ENCODE results near the gene KDM1A.

Gene KDM1A

GRCh38 chr1:23124259-23125026 lies 105.2 kb downstream of the KDM1A start:
- TF ChIP-seq ZNF70 (CRISPR knock-in tag; IDR thresholded peaks at IDR 0.05) (no peak), PATZ1 (CRISPR knock-in tag; IDR thresholded peaks at IDR 0.05; ENCODE audit: borderline replicate concordance) (no peak), ZNF565 (CRISPR knock-in tag; conservative IDR thresholded peaks at IDR 0.05; ENCODE audit: low read depth) (no peak), RARB (CRISPR knock-in tag; IDR thresholded peaks at IDR 0.05) (no peak), ZFP3 (CRISPR knock-in tag; IDR thresholded peaks at IDR 0.05) (no peak), POU6F1 (CRISPR knock-in tag; IDR thresholded peaks at IDR 0.05; ENCODE audit: borderline replicate concordance, low read depth) (no peak), PPARA (CRISPR knock-in tag; IDR thresholded peaks at IDR 0.05; ENCODE audit: borderline replicate concordance) (no peak), CSRNP3 (CRISPR knock-in tag; IDR thresholded peaks at IDR 0.05) (no peak), CREB5 (CRISPR knock-in tag; IDR thresholded peaks at IDR 0.05; ENCODE audit: low read depth) (no peak)
- ATAC-seq, result no peak

GRCh38 chr1:23125489-23125888 lies 106.2 kb downstream of the KDM1A start:
- no peak for ATAC-seq
- no peak for TF ChIP-seq TOX (CRISPR knock-in tag; IDR thresholded peaks at IDR 0.05; ENCODE audit: borderline replicate concordance)
- TF ChIP-seq OSR1 (CRISPR knock-in tag; IDR thresholded peaks at IDR 0.05), result no peak
- TF ChIP-seq ZC3H10 (CRISPR knock-in tag; IDR thresholded peaks at IDR 0.05), result no peak
- no peak for TF ChIP-seq ZNF8 (CRISPR knock-in tag; IDR thresholded peaks at IDR 0.05)
- TF ChIP-seq GLIS3 (CRISPR knock-in tag; IDR thresholded peaks at IDR 0.05), result no peak
- TF ChIP-seq ZFP3 (CRISPR knock-in tag; IDR thresholded peaks at IDR 0.05), result no peak
- TF ChIP-seq TCF4 (CRISPR knock-in tag; IDR thresholded peaks at IDR 0.05; ENCODE audit: borderline replicate concordance), result no peak
- no peak for TF ChIP-seq ZNF565 (CRISPR knock-in tag; conservative IDR thresholded peaks at IDR 0.05; ENCODE audit: low read depth)
- TF ChIP-seq ARNTL (CRISPR knock-in tag; IDR thresholded peaks at IDR 0.05; ENCODE audit: borderline replicate concordance, low read depth), result no peak
- TF ChIP-seq ISL1 (CRISPR knock-in tag; IDR thresholded peaks at IDR 0.05), result no peak
- TF ChIP-seq POU6F1 (CRISPR knock-in tag; IDR thresholded peaks at IDR 0.05; ENCODE audit: borderline replicate concordance, low read depth), result no peak
- no peak for TF ChIP-seq CSDC2 (CRISPR knock-in tag; IDR thresholded peaks at IDR 0.05)
- TF ChIP-seq PPARA (CRISPR knock-in tag; IDR thresholded peaks at IDR 0.05; ENCODE audit: borderline replicate concordance), result no peak
- no peak for TF ChIP-seq TSHZ2 (CRISPR knock-in tag; IDR thresholded peaks at IDR 0.05)
- no peak for TF ChIP-seq BACH2 (CRISPR knock-in tag; IDR thresholded peaks at IDR 0.05; ENCODE audit: borderline replicate concordance)

All from SK-N-SH treated with all-trans-retinoic acid at 6 μM for 48 hours (cell line).